OCI-LY3 (cell line): ENCODE measurements around the gene LCA5L.

Experiments
- H2AFZ ChIP-seq: fragments of 200-600, 300-600 bp; shearing (Covaris generic); 2 replicates; pipeline ENCODE4 v1.6.0; 2014; ENCODE audit warnings: antibody characterized with exemption, low read depth, low read length
- H3K27ac ChIP-seq: fragments of 200-600, 300-600 bp; sonication (generic); 2 replicates; pipeline ENCODE4 v1.5.1; 2014; ENCODE audit warnings: mild to moderate bottlenecking, low read length, moderate library complexity, mixed read lengths
- H3K27me3 ChIP-seq: fragments of 200-600, 300-600 bp; sonication (generic); 2 replicates; pipeline ENCODE4 v1.6.1; 2014; ENCODE audit warnings: low read depth, low read length, mixed read lengths
- H3K36me3 ChIP-seq: fragments of 200-600, 300-600 bp; sonication (generic); replicated peaks from 2 replicates; pipeline ENCODE3; 2014; ENCODE audit warnings: low read depth, low read length, mixed read lengths
- H3K4me1 ChIP-seq: fragments of 300-600, 200-600 bp; sonication (generic); 2 replicates; pipeline ENCODE4 v1.6.1; 2014; ENCODE audit warnings: low read length, mixed read lengths
- H3K4me2 ChIP-seq: fragments of 200-600, 300-600 bp; sonication (generic); 2 replicates; pipeline ENCODE4 v1.6.1; 2014; ENCODE audit warnings: low read length, mixed read lengths
- H3K4me3 ChIP-seq: fragments of 300-600, 200-600 bp; sonication (generic); 2 replicates; pipeline ENCODE4 v1.5.1; 2014; ENCODE audit warnings: antibody characterized with exemption, mild to moderate bottlenecking, low read length, moderate library complexity
- H3K79me2 ChIP-seq: fragments of 300-600, 200-600 bp; shearing (Covaris generic); 2 replicates; pipeline ENCODE4 v1.6.1; 2014; ENCODE audit warnings: mild to moderate bottlenecking, low read length, mixed read lengths
- H3K9ac ChIP-seq: fragments of 300-600, 200-600 bp; shearing (Covaris generic); 2 replicates; pipeline ENCODE4 v1.6.0; 2014; ENCODE audit warnings: mild to moderate bottlenecking, low read length, moderate library complexity
- H3K9me3 ChIP-seq: fragments of 200-600, 300-600 bp; shearing (Covaris generic); 2 replicates; pipeline ENCODE4 v1.6.1; 2014; ENCODE audit warnings: low read length, mixed read lengths; ENCODE audit not compliant: insufficient read depth
- H4K20me1 ChIP-seq: fragments of 200-600, 300-600 bp; sonication (generic); 2 replicates; pipeline ENCODE4 v1.6.1; 2016; ENCODE audit warnings: low read length, mixed read lengths; ENCODE audit not compliant: insufficient read depth
- EZH2phosphoT487 ChIP-seq: fragments of 200-600 bp; shearing (Covaris generic); IDR thresholded peaks from 2 replicates; pipeline ENCODE4 v1.6.1; 2018; ENCODE audit warnings: antibody characterized with exemption, mixed run types, low read depth
- TF ChIP-seq, protein P1 (sequence below): fragments of 200-600, 300-600 bp; sonication (generic); IDR thresholded peaks from 2 replicates; pipeline ENCODE4 v1.5.1; 2014; ENCODE audit warnings: antibody characterized with exemption, low read length, low read depth

LCA5L gene

DNA sequence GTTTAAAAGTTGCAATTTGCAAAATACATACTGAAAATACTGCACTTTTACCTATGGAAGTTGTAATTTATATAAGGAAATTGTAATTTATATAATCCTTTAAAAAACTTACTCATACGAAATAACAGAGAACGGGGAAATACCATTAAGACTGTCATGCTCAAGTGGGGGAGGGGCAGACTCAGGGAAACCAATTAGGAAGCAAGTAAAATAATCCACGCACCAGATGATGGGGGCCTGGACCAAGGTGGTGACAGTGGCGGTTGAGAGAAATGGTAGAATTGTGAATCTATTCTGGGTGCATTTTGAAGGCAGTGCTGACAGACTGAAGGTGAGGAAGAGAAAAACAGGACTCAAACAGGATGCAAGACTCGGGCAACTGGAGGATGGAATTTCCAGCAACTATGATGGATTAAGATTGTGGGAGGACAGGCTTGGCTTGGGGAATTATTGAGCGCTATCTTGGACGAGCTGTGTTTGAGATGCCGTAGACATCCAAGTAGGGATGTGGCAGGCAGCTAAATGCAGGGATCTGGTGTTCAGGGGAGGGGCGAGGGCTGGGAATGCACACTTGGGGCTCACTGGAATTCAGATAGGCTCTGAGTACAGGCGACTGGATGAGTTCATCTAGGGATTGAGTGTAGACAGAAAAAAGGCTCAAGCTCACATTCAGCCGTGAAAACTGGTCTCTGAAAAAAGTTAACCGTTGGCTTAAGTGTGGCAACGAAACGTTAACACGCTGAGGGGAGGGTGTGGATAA, 977 bp downstream of the LCA5L start:
- Histone ChIP-seq H3K27me3 (peaks cover 5% of the 10 kb centered on the region; the same call in 1 of the 2 replicates), H3K9ac (peak overlapping the region; percentile 70), H3K4me1 (peaks cover 8% of the 10 kb centered on the region), H2AFZ (peak overlapping the region; percentile 88), H3K79me2 (no peaks in the 10 kb centered on the region), H3K27ac (no peak overlapping the region), H3K4me3 (peak overlapping the region; percentile 93), H3K9me3 (no peaks in the 10 kb centered on the region), H3K36me3 (no peaks in the 10 kb centered on the region), H4K20me1 (no peaks in the 10 kb centered on the region), H3K4me2 (peak overlapping the region; percentile 83)
- TF ChIP-seq, protein P1, sequence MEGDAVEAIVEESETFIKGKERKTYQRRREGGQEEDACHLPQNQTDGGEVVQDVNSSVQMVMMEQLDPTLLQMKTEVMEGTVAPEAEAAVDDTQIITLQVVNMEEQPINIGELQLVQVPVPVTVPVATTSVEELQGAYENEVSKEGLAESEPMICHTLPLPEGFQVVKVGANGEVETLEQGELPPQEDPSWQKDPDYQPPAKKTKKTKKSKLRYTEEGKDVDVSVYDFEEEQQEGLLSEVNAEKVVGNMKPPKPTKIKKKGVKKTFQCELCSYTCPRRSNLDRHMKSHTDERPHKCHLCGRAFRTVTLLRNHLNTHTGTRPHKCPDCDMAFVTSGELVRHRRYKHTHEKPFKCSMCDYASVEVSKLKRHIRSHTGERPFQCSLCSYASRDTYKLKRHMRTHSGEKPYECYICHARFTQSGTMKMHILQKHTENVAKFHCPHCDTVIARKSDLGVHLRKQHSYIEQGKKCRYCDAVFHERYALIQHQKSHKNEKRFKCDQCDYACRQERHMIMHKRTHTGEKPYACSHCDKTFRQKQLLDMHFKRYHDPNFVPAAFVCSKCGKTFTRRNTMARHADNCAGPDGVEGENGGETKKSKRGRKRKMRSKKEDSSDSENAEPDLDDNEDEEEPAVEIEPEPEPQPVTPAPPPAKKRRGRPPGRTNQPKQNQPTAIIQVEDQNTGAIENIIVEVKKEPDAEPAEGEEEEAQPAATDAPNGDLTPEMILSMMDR: no peak
- TF ChIP-seq EZH2phosphoT487: no peak

DNA sequence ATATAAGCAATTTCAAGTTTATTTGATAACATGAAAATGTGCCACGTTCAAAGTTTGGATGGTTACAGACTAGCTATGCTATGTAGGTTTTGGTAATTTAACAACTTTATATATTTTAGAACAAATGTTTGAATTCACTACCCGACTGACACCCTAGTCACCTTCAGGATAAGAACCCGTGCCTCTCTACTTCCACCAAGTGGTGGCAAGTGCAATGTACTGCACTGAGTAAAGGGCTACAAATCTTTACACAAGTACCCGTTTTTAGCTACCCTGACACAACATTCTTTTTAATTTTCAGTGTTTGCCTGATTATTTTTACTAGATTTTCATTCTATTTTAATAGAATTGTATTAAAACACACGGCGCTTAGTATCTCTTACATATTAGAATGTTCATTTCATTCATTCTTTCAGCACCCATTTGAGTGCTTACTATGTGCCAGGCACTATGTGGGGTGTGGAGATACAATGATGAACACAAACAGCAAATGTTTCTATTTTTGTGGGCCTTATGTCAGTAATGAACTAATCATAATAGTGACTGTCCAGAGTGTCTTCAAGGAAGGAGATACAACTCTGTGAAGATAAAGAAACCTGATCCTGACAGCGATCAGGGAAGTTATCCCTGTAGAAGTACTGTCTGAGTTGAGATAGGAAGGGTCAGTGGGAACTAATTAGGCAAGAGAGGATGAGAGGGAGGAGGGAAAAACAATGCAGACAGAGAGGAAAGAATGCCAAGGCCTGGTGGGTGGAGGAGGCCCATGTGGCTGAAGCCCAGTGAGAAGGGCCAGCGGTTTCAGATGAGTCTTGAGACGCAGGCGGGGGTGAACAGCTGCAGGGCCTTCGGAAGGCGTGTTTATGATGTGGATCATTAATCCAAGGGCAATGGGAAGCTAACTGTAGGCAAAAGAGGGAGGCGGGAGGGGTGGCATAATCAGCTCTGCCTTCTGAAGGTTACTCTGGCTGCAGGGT, 3.8 kb downstream of the LCA5L start:
- H2AFZ ChIP-seq: no peak overlapping the region
- H4K20me1 ChIP-seq: no peaks in the 10 kb centered on the region
- no peak overlapping the region for H3K27ac ChIP-seq
- H3K79me2 ChIP-seq: no peaks in the 10 kb centered on the region
- H3K9ac ChIP-seq: no peak overlapping the region
- no peaks in the 10 kb centered on the region for H3K9me3 ChIP-seq
- peaks cover 8% of the 10 kb centered on the region for H3K4me1 ChIP-seq
- TF ChIP-seq, protein P1: peak; percentile 67
- no peak for TF ChIP-seq EZH2phosphoT487
- no peaks in the 10 kb centered on the region for H3K27me3 ChIP-seq
- H3K36me3 ChIP-seq: no peaks in the 10 kb centered on the region
- no peak overlapping the region for H3K4me2 ChIP-seq
- no peak overlapping the region for H3K4me3 ChIP-seq

DNA sequence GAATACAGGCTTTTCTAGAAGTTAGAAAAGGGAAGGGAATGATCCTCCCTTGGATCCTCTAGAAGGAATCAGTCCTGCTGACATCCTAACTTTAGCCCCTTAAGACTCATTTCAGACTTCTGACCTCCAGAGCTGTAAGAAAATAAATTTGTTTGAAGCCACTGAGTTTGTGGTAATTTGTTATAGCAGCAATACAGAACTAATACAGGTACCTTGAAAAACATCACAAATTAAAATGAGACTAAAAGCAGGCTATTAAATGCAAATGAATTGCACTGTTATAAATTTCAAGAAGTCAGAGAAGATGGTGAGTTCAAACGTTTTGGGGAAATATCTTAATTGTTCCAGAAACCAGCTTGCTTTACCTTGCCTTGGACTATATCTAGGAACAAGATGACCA, 6.3 kb downstream of the LCA5L start:
- Histone ChIP-seq H3K27ac (no peak overlapping the region), H4K20me1 (no peaks in the 10 kb centered on the region), H3K9ac (no peak overlapping the region), H3K36me3 (no peaks in the 10 kb centered on the region), H3K27me3 (no peaks in the 10 kb centered on the region), H2AFZ (no peak overlapping the region), H3K4me1 (no peaks in the 10 kb centered on the region), H3K4me2 (no peak overlapping the region), H3K9me3 (no peaks in the 10 kb centered on the region), H3K79me2 (no peaks in the 10 kb centered on the region), H3K4me3 (no peak overlapping the region)
- TF ChIP-seq, protein P1: no peak
- no peak for TF ChIP-seq EZH2phosphoT487

DNA sequence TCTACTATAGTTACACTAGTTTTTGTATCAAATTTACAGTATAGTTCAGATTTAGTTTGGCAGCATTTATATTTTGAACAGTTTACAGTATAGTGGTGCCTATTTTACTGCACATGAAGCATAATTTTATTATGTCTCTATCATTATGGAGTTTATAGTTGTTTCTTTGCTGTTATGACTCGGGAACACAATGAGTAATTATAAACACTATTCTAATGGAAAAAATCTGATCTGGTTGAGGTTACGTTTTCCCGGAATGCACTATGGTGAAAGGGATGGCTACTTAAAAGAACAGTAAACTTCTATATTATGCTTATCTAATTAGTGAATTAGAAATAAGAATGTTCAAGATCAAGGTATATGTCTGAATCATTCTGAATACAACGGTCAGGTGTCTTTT, 10.6 kb downstream of the LCA5L start:
- Histone ChIP-seq H3K4me2 (no peak overlapping the region), H3K36me3 (no peaks in the 10 kb centered on the region), H4K20me1 (no peaks in the 10 kb centered on the region), H2AFZ (no peak overlapping the region), H3K9me3 (no peaks in the 10 kb centered on the region), H3K27me3 (no peaks in the 10 kb centered on the region), H3K27ac (no peak overlapping the region), H3K79me2 (no peaks in the 10 kb centered on the region), H3K9ac (no peak overlapping the region), H3K4me3 (no peak overlapping the region), H3K4me1 (no peaks in the 10 kb centered on the region)
- no peak for TF ChIP-seq EZH2phosphoT487
- TF ChIP-seq, protein P1: no peak
